D721Med (cell line): ENCODE measurements around the gene MYO15A.
"Not testable (repeated sequence)": the region's sequence is repeated elsewhere in the genome, so short reads cannot be mapped to it uniquely, and the experiment has no call there.

Experiments used
- DNase-seq: peaks from one replicate; pipeline ENCODE4 v3.0.0; 2011; ENCODE audit warnings: low spot score; ENCODE audit not compliant: insufficient read length
- FAIRE-seq: peaks from 2 replicates; lab custom pipeline; 2011; peaks lifted over from hg19 to GRCh38; lab: Jason Lieb, UNC
- CTCF ChIP-seq: IDR thresholded peaks from 2 replicates; pipeline ENCODE4 v1.5.1; 2012; ENCODE audit warnings: mild to moderate bottlenecking, control low read depth; ENCODE audit not compliant: insufficient read depth; ENCODE audit errors: missing control alignments

MYO15A gene

GRCh38 chr17:18213666-18214270 lies 105.2 kb downstream of the MYO15A start:
- TF ChIP-seq CTCF, result no peak
- no peak for DNase-seq

GRCh38 chr17:18216906-18217305 lies 108.3 kb downstream of the MYO15A start:
- not testable (repeated sequence) for FAIRE-seq

More at GRCh38 chr17:18213666-18214270, 105.2 kb downstream of the MYO15A start:
- no peak for FAIRE-seq

GRCh38 chr17:18217412-18218015 lies 109.0 kb downstream of the MYO15A start:
- TF ChIP-seq CTCF, result peak; percentile 61
- no peak for FAIRE-seq
- DNase-seq, result peak; percentile 87

More at GRCh38 chr17:18216906-18217305, 108.3 kb downstream of the MYO15A start:
- DNase-seq, result not testable (repeated sequence)

- no peak for DNase-seq
- no peak for FAIRE-seq
- TF ChIP-seq CTCF, result no peak
Observed at GRCh38 chr17:18218756-18219415, 110.3 kb downstream of the MYO15A start.

GRCh38 chr17:18224053-18224386 lies 115.5 kb downstream of the MYO15A start:
- FAIRE-seq (no peak), DNase-seq (no peak)
- TF ChIP-seq CTCF, result no peak

GRCh38 chr17:18224387-18225120 lies 116.0 kb downstream of the MYO15A start:
- TF ChIP-seq CTCF, result no peak
- no peak for DNase-seq
- no peak for FAIRE-seq

GRCh38 chr17:18225121-18225641 lies 116.6 kb downstream of the MYO15A start, which contains the start of gene LLGL1:
TSS of gene LLGL1 (plus strand) at chr17:18225635. CDS start at chr17:18225683, 48 bp downstream.
- FAIRE-seq (no peak), DNase-seq (peak; percentile 99)
- TF ChIP-seq CTCF, result no peak
